GM23338 (cell line): ENCODE data around the gene BTBD1. TPM values are rescaled to one million over a fixed set of nuclear protein-coding genes. Genes with fewer than 3 reads are reported as not detected.

Experiments used
- ATAC-seq: fragments of 200-7000 bp; cut with Tn5 transposase; 3 replicates; pipeline ENCODE4 v1.9.1; 2020
- DNase-seq: peaks from one replicate; pipeline ENCODE4 v3.0.0-alpha.2; 2015; ENCODE audit warnings: low spot score
- H2AFZ ChIP-seq: fragments of 200-600 bp; sonication (generic); 2 replicates; pipeline ENCODE4 v1.8.0; 2016; ENCODE audit warnings: antibody characterized with exemption, mild to moderate bottlenecking, moderate library complexity
- H3F3A ChIP-seq: fragments of 200-600 bp; sonication (generic); replicated peaks from 2 replicates; pipeline ENCODE4 v1.8.0; 2017; ENCODE audit warnings: antibody characterized with exemption, mixed run types, low read depth
- H3K27ac ChIP-seq: fragments of 200-600 bp; sonication (generic); 2 replicates; pipeline ENCODE4 v1.6.1; 2016; ENCODE audit warnings: low read depth
- H3K27me3 ChIP-seq: fragments of 200-600 bp; sonication (generic); 2 replicates; pipeline ENCODE4 v1.8.0; 2016; ENCODE audit warnings: mild to moderate bottlenecking, mixed run types, moderate library complexity; ENCODE audit not compliant: insufficient read depth
- H3K36me3 ChIP-seq: fragments of 200-600 bp; sonication (generic); 2 replicates; pipeline ENCODE4 v1.8.0; 2016; ENCODE audit warnings: mild to moderate bottlenecking; ENCODE audit not compliant: insufficient read depth
- H3K4me1 ChIP-seq: fragments of 200-600 bp; sonication (generic); 2 replicates; pipeline ENCODE4 v1.8.0; 2016; ENCODE audit warnings: mild to moderate bottlenecking, moderate library complexity; ENCODE audit not compliant: insufficient read depth
- H3K4me2 ChIP-seq: fragments of 200-600 bp; sonication (generic); 2 replicates; pipeline ENCODE4 v1.7.1; 2017; ENCODE audit warnings: mixed run types
- H3K4me3 ChIP-seq: fragments of 200-600 bp; sonication (generic); 2 replicates; pipeline ENCODE4 v1.6.1; 2016; ENCODE audit warnings: mixed run types
- H3K79me2 ChIP-seq: fragments of 200-600 bp; sonication (generic); replicated peaks from 2 replicates; pipeline ENCODE4 v1.8.0; 2017; ENCODE audit warnings: mild to moderate bottlenecking; ENCODE audit not compliant: insufficient read depth
- H3K9me2 ChIP-seq: fragments of 200-600 bp; sonication (generic); 2 replicates; pipeline ENCODE4 v1.8.0; 2017; ENCODE audit not compliant: insufficient read depth
- H4K20me1 ChIP-seq: fragments of 200-600 bp; sonication (generic); replicated peaks from 2 replicates; pipeline ENCODE4 v1.8.0; 2017; ENCODE audit warnings: mild to moderate bottlenecking; ENCODE audit not compliant: insufficient read depth
- H3K27ac Mint-ChIP-seq: 2 replicates; pipeline ENCODE4 v1.8.0; 2020; ENCODE audit warnings: inconsistent platforms, mild to moderate bottlenecking, moderate library complexity, mixed read lengths
- H3K27me3 Mint-ChIP-seq: 3 replicates; pipeline ENCODE4 v1.8.0; 2022; ENCODE audit warnings: low read depth, mild to moderate bottlenecking, moderate library complexity, mixed read lengths, inconsistent platforms; ENCODE audit not compliant: insufficient read depth, poor library complexity
- H3K36me3 Mint-ChIP-seq: 3 replicates; pipeline ENCODE4 v1.8.0; 2021; ENCODE audit warnings: low read depth, mild to moderate bottlenecking, inconsistent platforms, moderate library complexity, mixed read lengths
- H3K4me1 Mint-ChIP-seq: 3 replicates; pipeline ENCODE4 v1.8.0; 2020; ENCODE audit warnings: mild to moderate bottlenecking, inconsistent platforms, mixed read lengths
- H3K4me3 Mint-ChIP-seq: 3 replicates; pipeline ENCODE4 v1.8.0; 2021; ENCODE audit warnings: moderate library complexity, mild to moderate bottlenecking, inconsistent platforms, mixed read lengths
- H3K9me3 Mint-ChIP-seq: 3 replicates; pipeline ENCODE4 v1.8.0; 2020; ENCODE audit warnings: moderate library complexity, mild to moderate bottlenecking, inconsistent platforms, mixed read lengths
- EZH2 ChIP-seq: fragments of 200-600 bp; sonication (generic); IDR thresholded peaks from one replicate; pipeline ENCODE4 v1.8.0; 2017; ENCODE audit warnings: antibody characterized with exemption, mild to moderate bottlenecking, low read depth; ENCODE audit not compliant: unreplicated experiment
- EZH2phosphoT487 ChIP-seq: fragments of 200-600 bp; sonication (generic); IDR thresholded peaks from one replicate; pipeline ENCODE4 v1.8.1; 2018; ENCODE audit warnings: antibody characterized with exemption; ENCODE audit not compliant: unreplicated experiment
- NANOG ChIP-seq: IDR thresholded peaks from 2 replicates; pipeline ENCODE4 v1.6.1; 2016; ENCODE audit warnings: antibody characterized with exemption, borderline replicate concordance
- STAT1 ChIP-seq: IDR thresholded peaks from one replicate; pipeline ENCODE4 v1.6.1; 2016; ENCODE audit warnings: antibody characterized with exemption; ENCODE audit not compliant: unreplicated experiment
- ZNF114 ChIP-seq: fragments of 250-450 bp; sonication (Bioruptor Pico); IDR thresholded peaks from 2 replicates; pipeline ENCODE4 v1.5.0; 2020; ENCODE audit warnings: mild to moderate bottlenecking, moderate library complexity
- polyA plus RNA-seq: library from polyadenylated mRNA; unstranded; fragments of >200 nt; fragmentation: Nextera tagmentation; extraction: Ambion mirVana; gene quantifications from 2 replicates; pipeline ENCODE4 v1.2.1, GENCODE V29; 2016
- total RNA-seq: library from RNA; depleted of rRNA; stranded (reverse); fragments of >200 nt; shearing (Covaris generic); gene quantifications from 2 replicates; pipeline ENCODE4 v1.2.3, GENCODE V29; 2014
- TF ChIP-seq, protein P1 (sequence below): IDR thresholded peaks from 2 replicates; pipeline ENCODE4 v1.6.1; 2016; ENCODE audit warnings: antibody characterized with exemption
- TF ChIP-seq, protein P2 (sequence below): fragments of 250-450 bp; sonication (Bioruptor Pico); IDR thresholded peaks from 2 replicates; pipeline ENCODE4 v1.5.0; 2020; ENCODE audit warnings: mild to moderate bottlenecking, moderate library complexity
- TF ChIP-seq, protein P3 (sequence below), 2 experiments: fragments of 200-600 bp in 1 of 2; sonication (generic) in 1 of 2; conservative IDR thresholded peaks; 2 replicates each; pipeline versions ENCODE4 v1.5.1 to v1.6.1; 2016 to 2017; ENCODE audit warnings: antibody characterized with exemption in 2 of 2, low read depth in 2 of 2, mild to moderate bottlenecking in 2 of 2, moderate library complexity in 1 of 2

The BTBD1 gene
- total and polyA plus RNA-seq, 2 experiments from 2014 or later = 12.6 to 66.1 TPM

DNA sequence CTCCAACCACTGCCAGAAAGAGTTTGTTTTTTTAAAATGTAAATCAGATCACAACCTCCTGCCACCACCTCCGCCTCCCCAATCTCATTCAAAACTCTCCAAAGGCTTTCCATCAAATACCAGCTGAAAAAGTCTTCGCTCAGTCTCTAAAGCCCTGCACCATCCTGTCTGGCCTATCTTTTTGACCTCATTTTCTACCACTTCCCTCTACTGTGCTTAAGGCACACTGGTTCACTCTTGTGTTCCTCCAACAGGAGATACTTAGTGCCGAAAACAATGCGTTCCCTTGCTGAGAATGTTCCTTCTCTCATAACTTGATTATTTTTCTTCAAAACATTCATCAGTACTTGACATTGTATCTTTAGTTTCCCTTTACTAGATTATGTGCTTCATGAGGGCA lies 3.5 kb downstream of the BTBD1 start:
- Mint-ChIP-seq H3K36me3 (no peaks in the 10 kb centered on the region; the same call in 1 of the 3 replicates), H3K9me3 (no peaks in the 10 kb centered on the region; the same call in 2 of the 3 replicates), H3K4me1 (peaks cover 22% of the 10 kb centered on the region), H3K4me3 (no peak overlapping the region), H3K27me3 (no peaks in the 10 kb centered on the region), H3K27ac (no peak overlapping the region)
- H3K79me2 ChIP-seq = peaks cover 79% of the 10 kb centered on the region
- peaks cover 42% of the 10 kb centered on the region for H3K4me1 ChIP-seq
- H3K36me3 ChIP-seq = no peaks in the 10 kb centered on the region
- H3K27me3 ChIP-seq = no peaks in the 10 kb centered on the region
- no peak overlapping the region for H2AFZ ChIP-seq
- H3K4me3 ChIP-seq = peak overlapping the region; percentile 77
- peak overlapping the region; percentile 12; the same call in 1 of the 2 replicates for H3K27ac ChIP-seq
- H3K4me2 ChIP-seq = peak overlapping the region; percentile 82
- peaks cover 40% of the 10 kb centered on the region for H4K20me1 ChIP-seq
- ATAC-seq (no peak), DNase-seq (no peak)
- no peaks in the 10 kb centered on the region; the same call in 1 of the 2 replicates for H3F3A ChIP-seq
- TF ChIP-seq ZNF114 (CRISPR knock-in tag) = no peak
- TF ChIP-seq EZH2phosphoT487 = no peak
- TF ChIP-seq EZH2 = no peak
- no peak for TF ChIP-seq STAT1
- TF ChIP-seq, protein P1, sequence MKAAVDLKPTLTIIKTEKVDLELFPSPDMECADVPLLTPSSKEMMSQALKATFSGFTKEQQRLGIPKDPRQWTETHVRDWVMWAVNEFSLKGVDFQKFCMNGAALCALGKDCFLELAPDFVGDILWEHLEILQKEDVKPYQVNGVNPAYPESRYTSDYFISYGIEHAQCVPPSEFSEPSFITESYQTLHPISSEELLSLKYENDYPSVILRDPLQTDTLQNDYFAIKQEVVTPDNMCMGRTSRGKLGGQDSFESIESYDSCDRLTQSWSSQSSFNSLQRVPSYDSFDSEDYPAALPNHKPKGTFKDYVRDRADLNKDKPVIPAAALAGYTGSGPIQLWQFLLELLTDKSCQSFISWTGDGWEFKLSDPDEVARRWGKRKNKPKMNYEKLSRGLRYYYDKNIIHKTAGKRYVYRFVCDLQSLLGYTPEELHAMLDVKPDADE = no peak
- TF ChIP-seq, protein P2, sequence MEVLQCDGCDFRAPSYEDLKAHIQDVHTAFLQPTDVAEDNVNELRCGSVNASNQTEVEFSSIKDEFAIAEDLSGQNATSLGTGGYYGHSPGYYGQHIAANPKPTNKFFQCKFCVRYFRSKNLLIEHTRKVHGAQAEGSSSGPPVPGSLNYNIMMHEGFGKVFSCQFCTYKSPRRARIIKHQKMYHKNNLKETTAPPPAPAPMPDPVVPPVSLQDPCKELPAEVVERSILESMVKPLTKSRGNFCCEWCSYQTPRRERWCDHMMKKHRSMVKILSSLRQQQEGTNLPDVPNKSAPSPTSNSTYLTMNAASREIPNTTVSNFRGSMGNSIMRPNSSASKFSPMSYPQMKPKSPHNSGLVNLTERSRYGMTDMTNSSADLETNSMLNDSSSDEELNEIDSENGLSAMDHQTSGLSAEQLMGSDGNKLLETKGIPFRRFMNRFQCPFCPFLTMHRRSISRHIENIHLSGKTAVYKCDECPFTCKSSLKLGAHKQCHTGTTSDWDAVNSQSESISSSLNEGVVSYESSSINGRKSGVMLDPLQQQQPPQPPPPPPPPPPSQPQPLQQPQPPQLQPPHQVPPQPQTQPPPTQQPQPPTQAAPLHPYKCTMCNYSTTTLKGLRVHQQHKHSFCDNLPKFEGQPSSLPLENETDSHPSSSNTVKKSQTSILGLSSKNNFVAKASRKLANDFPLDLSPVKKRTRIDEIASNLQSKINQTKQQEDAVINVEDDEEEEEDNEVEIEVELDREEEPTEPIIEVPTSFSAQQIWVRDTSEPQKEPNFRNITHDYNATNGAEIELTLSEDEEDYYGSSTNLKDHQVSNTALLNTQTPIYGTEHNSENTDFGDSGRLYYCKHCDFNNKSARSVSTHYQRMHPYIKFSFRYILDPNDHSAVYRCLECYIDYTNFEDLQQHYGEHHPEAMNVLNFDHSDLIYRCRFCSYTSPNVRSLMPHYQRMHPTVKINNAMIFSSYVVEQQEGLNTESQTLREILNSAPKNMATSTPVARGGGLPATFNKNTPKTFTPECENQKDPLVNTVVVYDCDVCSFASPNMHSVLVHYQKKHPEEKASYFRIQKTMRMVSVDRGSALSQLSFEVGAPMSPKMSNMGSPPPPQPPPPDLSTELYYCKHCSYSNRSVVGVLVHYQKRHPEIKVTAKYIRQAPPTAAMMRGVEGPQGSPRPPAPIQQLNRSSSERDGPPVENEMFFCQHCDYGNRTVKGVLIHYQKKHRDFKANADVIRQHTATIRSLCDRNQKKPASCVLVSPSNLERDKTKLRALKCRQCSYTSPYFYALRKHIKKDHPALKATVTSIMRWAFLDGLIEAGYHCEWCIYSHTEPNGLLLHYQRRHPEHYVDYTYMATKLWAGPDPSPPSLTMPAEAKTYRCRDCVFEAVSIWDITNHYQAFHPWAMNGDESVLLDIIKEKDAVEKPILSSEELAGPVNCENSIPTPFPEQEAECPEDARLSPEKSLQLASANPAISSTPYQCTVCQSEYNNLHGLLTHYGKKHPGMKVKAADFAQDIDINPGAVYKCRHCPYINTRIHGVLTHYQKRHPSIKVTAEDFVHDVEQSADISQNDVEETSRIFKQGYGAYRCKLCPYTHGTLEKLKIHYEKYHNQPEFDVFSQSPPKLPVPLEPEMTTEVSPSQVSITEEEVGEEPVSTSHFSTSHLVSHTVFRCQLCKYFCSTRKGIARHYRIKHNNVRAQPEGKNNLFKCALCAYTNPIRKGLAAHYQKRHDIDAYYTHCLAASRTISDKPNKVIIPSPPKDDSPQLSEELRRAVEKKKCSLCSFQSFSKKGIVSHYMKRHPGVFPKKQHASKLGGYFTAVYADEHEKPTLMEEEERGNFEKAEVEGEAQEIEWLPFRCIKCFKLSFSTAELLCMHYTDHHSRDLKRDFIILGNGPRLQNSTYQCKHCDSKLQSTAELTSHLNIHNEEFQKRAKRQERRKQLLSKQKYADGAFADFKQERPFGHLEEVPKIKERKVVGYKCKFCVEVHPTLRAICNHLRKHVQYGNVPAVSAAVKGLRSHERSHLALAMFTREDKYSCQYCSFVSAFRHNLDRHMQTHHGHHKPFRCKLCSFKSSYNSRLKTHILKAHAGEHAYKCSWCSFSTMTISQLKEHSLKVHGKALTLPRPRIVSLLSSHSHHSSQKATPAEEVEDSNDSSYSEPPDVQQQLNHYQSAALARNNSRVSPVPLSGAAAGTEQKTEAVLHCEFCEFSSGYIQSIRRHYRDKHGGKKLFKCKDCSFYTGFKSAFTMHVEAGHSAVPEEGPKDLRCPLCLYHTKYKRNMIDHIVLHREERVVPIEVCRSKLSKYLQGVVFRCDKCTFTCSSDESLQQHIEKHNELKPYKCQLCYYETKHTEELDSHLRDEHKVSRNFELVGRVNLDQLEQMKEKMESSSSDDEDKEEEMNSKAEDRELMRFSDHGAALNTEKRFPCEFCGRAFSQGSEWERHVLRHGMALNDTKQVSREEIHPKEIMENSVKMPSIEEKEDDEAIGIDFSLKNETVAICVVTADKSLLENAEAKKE (CRISPR knock-in tag) = no peak
- TF ChIP-seq, protein P3, sequence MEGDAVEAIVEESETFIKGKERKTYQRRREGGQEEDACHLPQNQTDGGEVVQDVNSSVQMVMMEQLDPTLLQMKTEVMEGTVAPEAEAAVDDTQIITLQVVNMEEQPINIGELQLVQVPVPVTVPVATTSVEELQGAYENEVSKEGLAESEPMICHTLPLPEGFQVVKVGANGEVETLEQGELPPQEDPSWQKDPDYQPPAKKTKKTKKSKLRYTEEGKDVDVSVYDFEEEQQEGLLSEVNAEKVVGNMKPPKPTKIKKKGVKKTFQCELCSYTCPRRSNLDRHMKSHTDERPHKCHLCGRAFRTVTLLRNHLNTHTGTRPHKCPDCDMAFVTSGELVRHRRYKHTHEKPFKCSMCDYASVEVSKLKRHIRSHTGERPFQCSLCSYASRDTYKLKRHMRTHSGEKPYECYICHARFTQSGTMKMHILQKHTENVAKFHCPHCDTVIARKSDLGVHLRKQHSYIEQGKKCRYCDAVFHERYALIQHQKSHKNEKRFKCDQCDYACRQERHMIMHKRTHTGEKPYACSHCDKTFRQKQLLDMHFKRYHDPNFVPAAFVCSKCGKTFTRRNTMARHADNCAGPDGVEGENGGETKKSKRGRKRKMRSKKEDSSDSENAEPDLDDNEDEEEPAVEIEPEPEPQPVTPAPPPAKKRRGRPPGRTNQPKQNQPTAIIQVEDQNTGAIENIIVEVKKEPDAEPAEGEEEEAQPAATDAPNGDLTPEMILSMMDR (conservative IDR thresholded peaks at IDR 0.05; ENCODE audit: low read depth in 2 of 2) = no peak
- TF ChIP-seq NANOG = no peak
- H3K9me2 ChIP-seq = no peaks in the 10 kb centered on the region
